Trophoblast cell (in vitro differentiated cells and primary cell): Measurements from ENCODE around the gene ATP5F1B.

Source experiments
- DNase-seq, 2 donors: peaks; one replicate each; pipeline ENCODE4 v3.0.0-alpha.2; 2016
- H2AFZ ChIP-seq: 2 replicates; pipeline ENCODE4 v1.6.1; 2013; ENCODE audit warnings: low read length, moderate library complexity, mild to moderate bottlenecking; ENCODE audit not compliant: insufficient read depth, poor library complexity
- H2AK5ac ChIP-seq: 2 replicates; pipeline ENCODE4 v1.6.1; 2013; ENCODE audit warnings: mild to moderate bottlenecking, low read length
- H2BK120ac ChIP-seq: 2 replicates; pipeline ENCODE4 v1.6.1; 2013; ENCODE audit warnings: low read length, mild to moderate bottlenecking, moderate library complexity; ENCODE audit not compliant: insufficient read depth, poor library complexity
- H2BK12ac ChIP-seq: 2 replicates; pipeline ENCODE4 v1.6.1; 2013; ENCODE audit warnings: mild to moderate bottlenecking, low read length, moderate library complexity
- H2BK5ac ChIP-seq: 2 replicates; pipeline ENCODE4 v1.6.1; 2013; ENCODE audit warnings: low read length, low read depth, moderate library complexity, mild to moderate bottlenecking; ENCODE audit not compliant: poor library complexity
- H3K14ac ChIP-seq: 2 replicates; pipeline ENCODE4 v1.6.1; 2013; ENCODE audit warnings: mild to moderate bottlenecking, low read length
- H3K18ac ChIP-seq: 2 replicates; pipeline ENCODE4 v1.6.1; 2013; ENCODE audit warnings: mild to moderate bottlenecking, low read length
- H3K23ac ChIP-seq: 2 replicates; pipeline ENCODE4 v1.6.1; 2013; ENCODE audit warnings: low read length
- H3K27ac ChIP-seq: 2 replicates; pipeline ENCODE4 v1.5.1; 2013; ENCODE audit warnings: low read depth, mild to moderate bottlenecking, inconsistent platforms, low read length, moderate library complexity
- H3K27me3 ChIP-seq: 2 replicates; pipeline ENCODE4 v1.6.1; 2013; ENCODE audit warnings: inconsistent platforms, mild to moderate bottlenecking, low read length, moderate library complexity; ENCODE audit not compliant: insufficient read depth
- H3K36me3 ChIP-seq, 2 experiments: 1 replicate in 1 of 2; 2 replicates in 1 of 2; pipeline ENCODE4 v1.6.1; 2013; ENCODE audit warnings: low read length in 2 of 2, mild to moderate bottlenecking in 2 of 2, moderate library complexity in 1 of 2; ENCODE audit not compliant: insufficient read depth in 2 of 2, control insufficient read depth in 1 of 2
- H3K4ac ChIP-seq: 2 replicates; pipeline ENCODE4 v1.6.1; 2013; ENCODE audit warnings: low read depth, mild to moderate bottlenecking, low read length, moderate library complexity
- H3K4me1 ChIP-seq, 2 experiments: 1 replicate in 1 of 2; 2 replicates in 1 of 2; pipeline ENCODE4 v1.6.1; 2013; ENCODE audit warnings: low read length in 2 of 2, mild to moderate bottlenecking in 2 of 2, moderate library complexity in 1 of 2; ENCODE audit not compliant: insufficient read depth in 2 of 2, control insufficient read depth in 1 of 2
- H3K4me2 ChIP-seq: 2 replicates; pipeline ENCODE4 v1.6.1; 2013; ENCODE audit warnings: inconsistent platforms, mild to moderate bottlenecking, low read length, moderate library complexity
- H3K4me3 ChIP-seq: 2 replicates; pipeline ENCODE4 v1.5.1; 2013; ENCODE audit warnings: mild to moderate bottlenecking, low read depth, low read length, inconsistent platforms
- H3K79me1 ChIP-seq: one replicate; pipeline ENCODE4 v1.6.1; 2013; ENCODE audit warnings: low read length
- H3K79me2 ChIP-seq: 2 replicates; pipeline ENCODE4 v1.6.1; 2013; ENCODE audit warnings: low read length, mild to moderate bottlenecking; ENCODE audit not compliant: control insufficient read depth, insufficient read depth, poor library complexity
- H3K9ac ChIP-seq: 2 replicates; pipeline ENCODE4 v1.6.1; 2013; ENCODE audit warnings: mild to moderate bottlenecking, low read length
- H3K9me3 ChIP-seq: 2 replicates; pipeline ENCODE4 v1.6.1; 2013; ENCODE audit warnings: low read depth, mild to moderate bottlenecking, control low read depth, inconsistent platforms, low read length; ENCODE audit not compliant: insufficient read depth
- H4K12ac ChIP-seq: 2 replicates; pipeline ENCODE4 v1.6.1; 2013; ENCODE audit warnings: low read depth, mild to moderate bottlenecking, low read length, moderate library complexity
- H4K8ac ChIP-seq: 2 replicates; pipeline ENCODE4 v1.6.1; 2013; ENCODE audit warnings: low read depth, mild to moderate bottlenecking, low read length, moderate library complexity
- H4K91ac ChIP-seq: one replicate; pipeline ENCODE4 v1.6.1; 2013; ENCODE audit warnings: low read depth, mild to moderate bottlenecking, low read length, moderate library complexity
- WGBS: extraction: QIAGEN DNeasy Blood & Tissue Kit; methylation state at CpG from one replicate; pipeline ENCODE4 v1.1.7; 2013; ENCODE audit warnings: missing lambda C conversion rate; ENCODE audit not compliant: insufficient read length, insufficient coverage; ENCODE audit errors: extremely low coverage; 5-methylcytosine and 5-hydroxymethylcytosine counted together

ATP5F1B gene

DNA sequence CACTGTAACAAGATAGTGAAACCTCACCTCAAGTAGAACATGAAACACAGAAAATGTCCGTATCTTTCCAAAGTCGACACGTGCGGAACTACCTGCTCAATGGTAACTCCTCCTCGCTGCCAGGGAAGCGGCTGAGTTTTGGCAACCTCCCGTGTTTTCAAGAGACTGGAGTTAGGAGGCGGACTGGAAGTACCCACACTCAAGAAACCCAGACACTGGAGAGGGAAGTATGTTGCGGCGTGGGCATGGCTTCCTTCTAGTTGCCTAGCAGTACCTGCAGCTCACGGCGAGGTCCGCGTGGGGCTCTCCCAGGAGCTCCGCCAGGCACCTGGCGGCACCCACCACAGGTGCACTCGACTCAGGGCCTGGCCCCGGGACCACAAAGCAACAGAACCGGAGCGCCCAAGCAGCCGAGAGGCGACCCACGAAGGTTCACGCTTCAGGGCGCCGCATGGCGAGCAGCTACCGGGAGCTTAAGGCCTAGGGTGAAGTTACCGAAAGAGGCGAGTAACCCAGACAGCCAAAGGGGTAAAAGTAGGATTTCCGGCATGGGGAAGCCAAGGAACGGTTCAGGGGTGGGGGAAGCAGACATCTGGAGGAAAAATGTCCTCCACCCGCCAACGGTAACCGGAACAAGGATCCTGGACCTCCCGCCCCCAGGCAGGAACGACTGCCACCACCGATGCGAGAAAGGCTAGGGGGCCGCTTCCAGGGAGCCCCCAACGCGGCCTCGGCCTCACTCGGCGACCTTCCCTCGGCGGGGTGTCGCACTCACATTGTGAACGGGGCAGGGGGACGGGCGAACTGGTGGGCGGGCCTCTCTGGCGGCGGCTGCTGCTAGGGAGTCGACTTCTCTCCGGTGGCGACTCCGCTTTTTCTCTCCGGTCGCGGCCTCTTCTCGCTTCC is 41.7 kb upstream of the ATP5F1B start:
- Histone ChIP-seq H3K9me3 (no peaks in the 10 kb centered on the region), H3K4me1 (peaks cover 0 to 2% of the 10 kb centered on the region in 2 experiments), H3K14ac (peak overlapping the region; percentile 95), H2AK5ac (peak overlapping the region; percentile 73), H4K91ac (peak overlapping the region; percentile 90), H4K12ac (peak overlapping the region; percentile 45), H3K27me3 (no peaks in the 10 kb centered on the region), H3K18ac (peak overlapping the region; percentile 87), H3K79me2 (peaks cover 28% of the 10 kb centered on the region), H3K9ac (peak overlapping the region; percentile 97), H3K4ac (peak overlapping the region; percentile 91), H3K23ac (no peak overlapping the region), H3K79me1 (peaks cover 16% of the 10 kb centered on the region), H2AFZ (peak overlapping the region; percentile 64), H3K27ac (peak overlapping the region; percentile 98), H2BK120ac (peak overlapping the region; percentile 77), H3K4me2 (peak overlapping the region; percentile 84), H2BK12ac (no peak overlapping the region), H4K8ac (peak overlapping the region; percentile 72), H2BK5ac (peak overlapping the region; percentile 87), H3K4me3 (peak overlapping the region; percentile 82), H3K36me3 (peaks cover 2% of the 10 kb centered on the region in 2 experiments)
- peak; percentile 27 to 57 for DNase-seq
- WGBS = no CpG with 5 or more reads among the region's 62 CpGs

DNA sequence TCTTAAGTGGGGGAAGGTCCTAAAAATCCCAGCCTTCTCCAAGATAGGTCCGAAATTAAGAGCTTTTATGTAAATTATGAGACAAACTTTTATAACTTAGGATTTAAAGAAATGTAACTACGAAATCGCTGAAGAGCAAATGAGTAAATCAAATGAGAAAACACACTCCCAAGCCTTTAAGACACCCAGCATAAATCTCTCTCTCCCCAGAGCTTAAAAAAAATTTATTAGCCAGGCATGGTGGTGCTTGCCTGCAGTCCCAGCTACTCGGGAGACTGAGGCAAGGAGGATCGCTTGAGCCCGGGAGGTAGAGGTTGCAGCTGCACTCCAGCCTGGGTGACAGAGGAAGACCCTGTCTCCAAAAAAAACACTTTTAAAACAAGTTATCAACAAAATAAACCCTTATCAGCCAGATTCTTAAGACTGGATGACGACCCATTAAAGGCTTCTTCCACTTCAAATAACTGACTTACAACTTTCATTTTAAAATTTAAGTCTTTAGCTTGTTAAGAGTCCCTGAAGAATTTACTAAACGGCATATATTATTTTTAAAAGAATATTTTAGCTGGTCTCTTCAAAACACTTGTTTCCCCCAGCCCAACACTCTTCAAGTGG is 39.1 kb upstream of the ATP5F1B start:
- DNase-seq = peak in 1 of 2 donors; percentile 7
- Histone ChIP-seq H3K9me3 (no peaks in the 10 kb centered on the region), H3K79me2 (peaks cover 50% of the 10 kb centered on the region), H3K18ac (no peak overlapping the region), H3K27ac (no peak overlapping the region), H3K4ac (peak overlapping the region; percentile 95), H2AK5ac (no peak overlapping the region), H3K9ac (no peak overlapping the region), H4K12ac (no peak overlapping the region), H3K14ac (no peak overlapping the region), H3K23ac (no peak overlapping the region), H2BK120ac (no peak overlapping the region), H3K4me3 (no peak overlapping the region), H2AFZ (no peak overlapping the region), H3K79me1 (peaks cover 16% of the 10 kb centered on the region), H2BK12ac (no peak overlapping the region), H3K27me3 (no peaks in the 10 kb centered on the region), H3K36me3 (peaks cover 15 to 21% of the 10 kb centered on the region in 2 experiments), H4K91ac (no peak overlapping the region), H2BK5ac (no peak overlapping the region), H3K4me2 (peak overlapping the region; percentile 50), H4K8ac (no peak overlapping the region), H3K4me1 (peaks cover 0 to 2% of the 10 kb centered on the region in 2 experiments)
- no CpG with 5 or more reads among the region's 8 CpGs for WGBS

- no peak overlapping the region for H3K23ac ChIP-seq
- H3K9ac ChIP-seq = no peak overlapping the region
- H3K36me3 ChIP-seq = peaks cover 20 to 26% of the 10 kb centered on the region in 2 experiments
- H2BK12ac ChIP-seq = no peak overlapping the region
- no peak overlapping the region for H2AK5ac ChIP-seq
- H3K4me1 ChIP-seq = peaks cover 0 to 4% of the 10 kb centered on the region in 2 experiments
- peaks cover 51% of the 10 kb centered on the region for H3K79me2 ChIP-seq
- no peaks in the 10 kb centered on the region for H3K9me3 ChIP-seq
- no peak overlapping the region for H3K27ac ChIP-seq
- no peak overlapping the region for H3K14ac ChIP-seq
- H3K18ac ChIP-seq = no peak overlapping the region
- H3K79me1 ChIP-seq = peaks cover 2% of the 10 kb centered on the region
- H4K8ac ChIP-seq = no peak overlapping the region
- no peak overlapping the region for H2BK120ac ChIP-seq
- no peak overlapping the region for H4K12ac ChIP-seq
- no peak overlapping the region for H4K91ac ChIP-seq
- no peak for DNase-seq
- H3K4me3 ChIP-seq = no peak overlapping the region
- no peaks in the 10 kb centered on the region for H3K27me3 ChIP-seq
- H2BK5ac ChIP-seq = no peak overlapping the region
- no CpG with 5 or more reads among the region's 6 CpGs for WGBS
- H2AFZ ChIP-seq = no peak overlapping the region
- no peak overlapping the region for H3K4me2 ChIP-seq
- H3K4ac ChIP-seq = peak overlapping the region; percentile 75
Observed at GRCh38 chr12:56682323-56682722, 36.5 kb upstream of the ATP5F1B start.

DNA sequence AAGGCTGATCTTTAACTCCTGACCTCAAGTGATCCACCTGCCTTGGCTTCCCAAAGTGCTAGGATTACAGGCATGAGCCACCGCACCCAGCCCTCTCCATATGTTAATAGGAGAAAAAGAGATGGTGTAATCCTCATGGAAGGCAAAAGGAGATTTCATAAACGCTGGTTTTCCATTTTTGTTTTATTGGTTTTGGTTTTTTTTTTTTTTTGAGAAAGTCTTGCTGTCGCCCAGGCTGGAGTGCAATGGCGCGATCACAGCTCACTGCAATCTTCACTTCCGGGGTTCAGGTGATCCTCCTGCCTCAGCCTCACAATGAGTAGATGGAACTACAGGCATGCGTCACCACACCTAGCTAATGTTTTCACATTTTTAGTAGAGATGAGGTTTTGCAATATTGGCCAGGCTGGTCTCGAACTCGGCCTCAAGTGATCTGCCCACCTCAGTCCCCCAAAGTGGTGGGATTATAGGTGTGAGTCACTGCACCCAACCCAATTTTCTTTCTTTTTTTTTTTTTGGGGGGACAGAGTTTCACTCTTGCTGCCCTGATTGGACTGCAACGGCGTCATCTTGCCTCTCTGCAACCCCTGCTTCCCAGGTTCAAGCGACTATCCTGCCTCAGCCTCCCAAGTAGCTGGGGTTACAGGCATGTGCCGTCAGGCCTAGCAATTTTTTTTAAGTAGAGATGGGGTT is 34.2 kb upstream of the ATP5F1B start:
- peaks cover 0 to 4% of the 10 kb centered on the region in 2 experiments for H3K4me1 ChIP-seq
- H2BK12ac ChIP-seq = no peak overlapping the region
- H3K4me3 ChIP-seq = no peak overlapping the region
- no peak overlapping the region for H4K8ac ChIP-seq
- H2BK5ac ChIP-seq = no peak overlapping the region
- H2AK5ac ChIP-seq = no peak overlapping the region
- no CpG with 5 or more reads among the region's 13 CpGs for WGBS
- no peak overlapping the region for H3K14ac ChIP-seq
- no peaks in the 10 kb centered on the region for H3K79me1 ChIP-seq
- no peak for DNase-seq
- H3K27ac ChIP-seq = no peak overlapping the region
- no peak overlapping the region for H3K18ac ChIP-seq
- H4K91ac ChIP-seq = no peak overlapping the region
- no peak overlapping the region for H3K4me2 ChIP-seq
- no peaks in the 10 kb centered on the region for H3K27me3 ChIP-seq
- H3K9ac ChIP-seq = no peak overlapping the region
- no peak overlapping the region for H3K23ac ChIP-seq
- peaks cover 53% of the 10 kb centered on the region for H3K79me2 ChIP-seq
- no peak overlapping the region for H2BK120ac ChIP-seq
- peak overlapping the region; percentile 100 for H3K4ac ChIP-seq
- no peak overlapping the region for H4K12ac ChIP-seq
- no peak overlapping the region for H2AFZ ChIP-seq
- H3K36me3 ChIP-seq = peaks cover 20 to 28% of the 10 kb centered on the region in 2 experiments
- H3K9me3 ChIP-seq = no peaks in the 10 kb centered on the region
